ENCODE measurements around the gene KLF8.
"Not testable (repeated sequence)": the region's sequence is repeated elsewhere in the genome, so short reads cannot be mapped to it uniquely, and the experiment has no call there.

The KLF8 gene

GRCh38 chrX:56232221-56233082 lies at the start of gene KLF8:
TSS of gene KLF8 (plus strand) at chrX:56232356. CDS start at chrX:56233335, 979 bp downstream.
- DNase-seq: peak in 1 of 4 experiments; percentile 13

GRCh38 chrX:56206945-56207344 lies 25.2 kb upstream of the KLF8 start:
- DNase-seq: not testable (repeated sequence)

GRCh38 chrX:56211701-56212100 lies 20.5 kb upstream of the KLF8 start:
- no peak for DNase-seq

- DNase-seq: no peak
These were observed 15.8 kb upstream of the KLF8 start for GRCh38 chrX:56216332-56216731.

GRCh38 chrX:56219700-56220099 lies 12.5 kb upstream of the KLF8 start:
- no peak for DNase-seq

- DNase-seq: no peak
These were observed 11.1 kb upstream of the KLF8 start for GRCh38 chrX:56221101-56221500.

GRCh38 chrX:56222473-56223000 lies 9.6 kb upstream of the KLF8 start:
- DNase-seq: no peak

- no peak for DNase-seq
These were observed 5.2 kb upstream of the KLF8 start for GRCh38 chrX:56226980-56227379.

GRCh38 chrX:56228914-56229313 lies 3.2 kb upstream of the KLF8 start:
- DNase-seq: no peak

- no peak for DNase-seq
These were observed 542 bp upstream of the KLF8 start for GRCh38 chrX:56231537-56232090.

- no peak for DNase-seq
These were observed 944 bp downstream of the KLF8 start for GRCh38 chrX:56233100-56233499.

GRCh38 chrX:56233682-56234081 lies 1.5 kb downstream of the KLF8 start:
- DNase-seq: no peak

- peak in 3 of 4 experiments; percentile 6 to 51 (median 23) for DNase-seq
These were observed 16.3 kb downstream of the KLF8 start for GRCh38 chrX:56248492-56248891.

- no peak for DNase-seq
These were observed 21.9 kb downstream of the KLF8 start for GRCh38 chrX:56253832-56254703.

- DNase-seq: no peak
These were observed 36.7 kb downstream of the KLF8 start for GRCh38 chrX:56268888-56269287.

- no peak for DNase-seq
These were observed 46.5 kb downstream of the KLF8 start for GRCh38 chrX:56278692-56279091.

- no peak for DNase-seq
These were observed 47.7 kb downstream of the KLF8 start for GRCh38 chrX:56279863-56280262.

GRCh38 chrX:56281789-56282188 lies 49.6 kb downstream of the KLF8 start:
- no peak for DNase-seq

GRCh38 chrX:56284269-56284668 lies 52.1 kb downstream of the KLF8 start:
- DNase-seq: no peak

GRCh38 chrX:56288608-56289007 lies 56.5 kb downstream of the KLF8 start:
- no peak for DNase-seq

- DNase-seq: no peak
These were observed 57.3 kb downstream of the KLF8 start for GRCh38 chrX:56289449-56289848.

GRCh38 chrX:56308726-56309125 lies 76.6 kb downstream of the KLF8 start:
- no peak for DNase-seq

GRCh38 chrX:56309881-56310280 lies 77.7 kb downstream of the KLF8 start:
- DNase-seq: no peak
